ENCODE data around the gene SGSM1.

SGSM1 gene

GRCh38 chr22:24965822-24966626 lies 160.0 kb downstream of the SGSM1 start:
- Histone ChIP-seq H3K27me3 (ENCODE audit: low read depth) (no peaks in the 10 kb centered on the region), H3K36me3 (replicated peaks) (no peaks in the 10 kb centered on the region), H3K9me3 (no peaks in the 10 kb centered on the region), H3K4me3 (no peak overlapping the region), H3K4me1 (no peaks in the 10 kb centered on the region)
- in situ Hi-C loops (cut with MboI; ENCODE audit: low sequenced_read_pairs): no loop called here
- no peak for DNase-seq (ENCODE audit: low spot score in 2 of 2)

- in situ Hi-C loops (cut with MboI; ENCODE audit: low sequenced_read_pairs): no loop called here
- H3K36me3 ChIP-seq (replicated peaks): no peaks in the 10 kb centered on the region
- H3K4me3 ChIP-seq: no peak overlapping the region
- no peaks in the 10 kb centered on the region for H3K9me3 ChIP-seq
- DNase-seq (ENCODE audit: low spot score in 2 of 2): no peak
- no peaks in the 10 kb centered on the region for H3K4me1 ChIP-seq
- no peaks in the 10 kb centered on the region for H3K27me3 ChIP-seq (ENCODE audit: low read depth)
Measured at GRCh38 chr22:24968066-24968561, 162.1 kb downstream of the SGSM1 start.

- no peak for DNase-seq (ENCODE audit: low spot score in 2 of 2)
- H3K4me3 ChIP-seq: no peak overlapping the region
Measured at GRCh38 chr22:24969560-24970301, 163.7 kb downstream of the SGSM1 start.

GRCh38 chr22:24972369-24972768 lies 166.4 kb downstream of the SGSM1 start:
- Histone ChIP-seq H3K4me3 (no peak overlapping the region), H3K36me3 (replicated peaks) (no peaks in the 10 kb centered on the region), H3K4me1 (peaks cover 24% of the 10 kb centered on the region), H3K27me3 (ENCODE audit: low read depth) (no peaks in the 10 kb centered on the region), H3K9me3 (no peaks in the 10 kb centered on the region)
- in situ Hi-C loops (cut with MboI; ENCODE audit: low sequenced_read_pairs): no loop called here
- no peak for DNase-seq (ENCODE audit: low spot score in 2 of 2)

More at GRCh38 chr22:24969560-24970301, 163.7 kb downstream of the SGSM1 start:
- Histone ChIP-seq H3K27me3 (ENCODE audit: low read depth) (no peaks in the 10 kb centered on the region), H3K36me3 (replicated peaks) (no peaks in the 10 kb centered on the region), H3K4me1 (no peaks in the 10 kb centered on the region), H3K9me3 (no peaks in the 10 kb centered on the region)
- in situ Hi-C loops (cut with MboI; ENCODE audit: low sequenced_read_pairs): no loop called here

GRCh38 chr22:24973872-24974271 lies 167.9 kb downstream of the SGSM1 start:
- H3K4me1 ChIP-seq: peaks cover 28% of the 10 kb centered on the region
- no peaks in the 10 kb centered on the region for H3K9me3 ChIP-seq
- H3K36me3 ChIP-seq (replicated peaks): no peaks in the 10 kb centered on the region
- no peak overlapping the region for H3K4me3 ChIP-seq
- no peaks in the 10 kb centered on the region for H3K27me3 ChIP-seq (ENCODE audit: low read depth)
- no peak for DNase-seq (ENCODE audit: low spot score in 2 of 2)
- in situ Hi-C loops (cut with MboI; ENCODE audit: low sequenced_read_pairs): no loop called here

- in situ Hi-C loops (cut with MboI; ENCODE audit: low sequenced_read_pairs): no loop called here
- no peak overlapping the region for H3K4me3 ChIP-seq
- no peaks in the 10 kb centered on the region for H3K36me3 ChIP-seq (replicated peaks)
- H3K9me3 ChIP-seq: no peaks in the 10 kb centered on the region
- H3K27me3 ChIP-seq (ENCODE audit: low read depth): no peaks in the 10 kb centered on the region
- peaks cover 28% of the 10 kb centered on the region for H3K4me1 ChIP-seq
- no peak for DNase-seq (ENCODE audit: low spot score in 2 of 2)
Measured at GRCh38 chr22:24975125-24975640, 169.2 kb downstream of the SGSM1 start.

GRCh38 chr22:24975813-24976341 lies 169.9 kb downstream of the SGSM1 start:
- no peaks in the 10 kb centered on the region for H3K36me3 ChIP-seq (replicated peaks)
- DNase-seq (ENCODE audit: low spot score in 2 of 2): peak; percentile 86 to 91
- no peaks in the 10 kb centered on the region for H3K9me3 ChIP-seq
- peaks cover 28% of the 10 kb centered on the region for H3K4me1 ChIP-seq
- no peak overlapping the region; the same call in 1 of the 2 replicates for H3K4me3 ChIP-seq
- in situ Hi-C loops (cut with MboI; ENCODE audit: low sequenced_read_pairs): no loop called here
- H3K27me3 ChIP-seq (ENCODE audit: low read depth): no peaks in the 10 kb centered on the region

- DNase-seq (ENCODE audit: low spot score in 2 of 2): peak in 1 of 2 experiments; percentile 63
- peaks cover 28% of the 10 kb centered on the region for H3K4me1 ChIP-seq
- H3K4me3 ChIP-seq: peak overlapping the region; percentile 12
- no peaks in the 10 kb centered on the region for H3K9me3 ChIP-seq
- H3K27me3 ChIP-seq (ENCODE audit: low read depth): no peaks in the 10 kb centered on the region
- no peaks in the 10 kb centered on the region for H3K36me3 ChIP-seq (replicated peaks)
- in situ Hi-C loops (cut with MboI; ENCODE audit: low sequenced_read_pairs): no loop called here
Measured at GRCh38 chr22:24976442-24977218, 170.6 kb downstream of the SGSM1 start.

Measured in HAP-1 (cell line).